Kasumi-1 (cell line): Measurements from ENCODE around the gene TBPL1.
"Not testable (repeated sequence)": the region's sequence is repeated elsewhere in the genome, so short reads cannot be mapped to it uniquely, and the experiment has no call there.

ENCODE experiments used
- DNase-seq, 2 experiments: peaks; one replicate each; lab custom pipeline; 2025; lab: John Stamatoyannopoulos, UW

Gene TBPL1

DNA sequence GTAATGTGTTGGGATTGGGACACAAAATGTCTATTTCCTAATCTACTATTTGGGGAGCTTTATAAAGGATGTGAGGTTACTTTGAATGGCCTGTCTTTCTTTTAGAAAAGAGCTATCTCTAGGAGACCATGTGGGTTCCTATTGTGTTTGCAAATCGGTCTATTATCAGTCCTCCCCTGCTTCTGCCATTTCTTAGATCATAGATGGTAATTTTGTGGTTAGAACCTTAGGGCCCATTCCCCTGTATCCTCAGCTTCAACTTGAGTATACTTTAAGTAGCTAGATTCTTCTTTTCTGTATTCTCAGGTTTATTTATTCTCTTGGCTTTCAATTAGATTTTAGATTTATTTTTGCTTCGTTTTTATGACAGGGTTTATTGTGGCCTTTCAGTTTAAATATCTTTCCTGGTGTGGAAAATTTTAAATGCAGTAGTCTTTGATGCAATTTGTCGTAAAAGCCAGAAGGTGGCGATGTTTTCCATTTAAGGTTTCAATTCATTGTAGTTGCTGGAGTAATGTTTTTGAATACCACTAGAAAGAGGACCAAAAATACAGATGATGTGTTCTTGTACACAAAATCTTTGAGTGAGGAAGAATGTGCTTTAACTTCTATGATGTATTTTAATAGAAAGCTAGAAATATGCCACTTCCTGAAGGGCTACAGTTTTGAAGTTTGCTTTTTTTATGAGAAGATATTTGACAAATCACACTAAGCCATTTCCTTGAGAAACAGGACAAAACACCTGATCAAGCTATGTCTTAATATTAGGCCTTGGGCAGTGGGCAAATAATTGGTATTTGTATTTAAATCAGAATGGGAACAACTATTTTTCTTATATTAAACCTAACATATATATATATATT is 20.3 kb downstream of the TBPL1 start:
- DNase-seq, result peak; percentile 67 to 89

GRCh38 chr6:133977983-133978895 is 25.2 kb downstream of the TBPL1 start:
- no peak for DNase-seq

DNA sequence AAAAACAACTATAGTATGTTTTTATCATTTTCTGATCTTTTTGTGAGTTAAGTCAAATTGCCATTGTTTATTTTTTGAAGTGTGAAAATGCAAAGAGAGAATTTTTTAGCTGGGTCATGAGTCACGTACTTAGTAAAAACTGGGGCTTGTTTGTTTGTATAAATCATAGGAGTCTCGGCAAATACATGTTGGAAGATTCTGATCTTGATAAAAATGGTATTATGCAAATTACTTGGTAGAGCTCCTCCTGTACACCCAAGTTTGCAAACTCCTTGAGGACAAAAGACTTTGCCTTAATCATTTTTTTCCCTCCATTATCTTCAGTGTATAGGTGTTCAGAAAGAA is 25.8 kb downstream of the TBPL1 start:
- no peak for DNase-seq

DNA sequence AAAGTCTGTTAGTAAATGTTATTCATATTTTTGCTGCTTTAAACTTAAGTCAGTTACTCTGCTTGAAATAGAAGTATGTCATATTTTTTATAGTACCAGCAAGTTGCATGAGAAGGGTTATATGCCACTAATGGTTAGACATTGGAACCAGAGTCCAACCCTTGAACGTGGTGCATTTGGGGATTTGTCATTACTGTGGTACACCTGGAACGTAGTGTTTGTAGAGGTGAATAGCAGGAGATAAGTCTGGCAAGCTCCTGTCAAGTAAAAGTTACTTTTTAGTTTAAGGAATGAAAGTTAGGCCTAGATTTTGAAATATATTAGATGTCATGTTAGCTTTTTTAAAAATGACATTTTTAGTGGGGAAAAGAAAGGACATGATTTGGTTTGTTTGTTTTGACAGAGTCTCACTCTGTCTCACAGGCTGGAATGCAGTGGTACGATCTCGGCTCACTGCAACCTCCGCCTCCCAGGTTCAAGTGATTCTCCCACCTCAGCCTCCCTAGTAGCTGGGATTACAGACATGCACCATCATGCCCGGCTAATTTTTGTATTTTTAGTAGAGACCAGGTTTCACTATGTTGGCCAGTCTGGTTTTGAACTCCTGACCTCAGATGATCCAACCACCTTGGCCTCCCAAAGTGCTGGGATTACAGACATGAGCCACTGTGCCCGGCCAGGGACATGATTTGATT is 26.4 kb downstream of the TBPL1 start:
- not testable (repeated sequence) for DNase-seq

GRCh38 chr6:133980168-133980567 is 27.1 kb downstream of the TBPL1 start:
- no peak for DNase-seq

DNA sequence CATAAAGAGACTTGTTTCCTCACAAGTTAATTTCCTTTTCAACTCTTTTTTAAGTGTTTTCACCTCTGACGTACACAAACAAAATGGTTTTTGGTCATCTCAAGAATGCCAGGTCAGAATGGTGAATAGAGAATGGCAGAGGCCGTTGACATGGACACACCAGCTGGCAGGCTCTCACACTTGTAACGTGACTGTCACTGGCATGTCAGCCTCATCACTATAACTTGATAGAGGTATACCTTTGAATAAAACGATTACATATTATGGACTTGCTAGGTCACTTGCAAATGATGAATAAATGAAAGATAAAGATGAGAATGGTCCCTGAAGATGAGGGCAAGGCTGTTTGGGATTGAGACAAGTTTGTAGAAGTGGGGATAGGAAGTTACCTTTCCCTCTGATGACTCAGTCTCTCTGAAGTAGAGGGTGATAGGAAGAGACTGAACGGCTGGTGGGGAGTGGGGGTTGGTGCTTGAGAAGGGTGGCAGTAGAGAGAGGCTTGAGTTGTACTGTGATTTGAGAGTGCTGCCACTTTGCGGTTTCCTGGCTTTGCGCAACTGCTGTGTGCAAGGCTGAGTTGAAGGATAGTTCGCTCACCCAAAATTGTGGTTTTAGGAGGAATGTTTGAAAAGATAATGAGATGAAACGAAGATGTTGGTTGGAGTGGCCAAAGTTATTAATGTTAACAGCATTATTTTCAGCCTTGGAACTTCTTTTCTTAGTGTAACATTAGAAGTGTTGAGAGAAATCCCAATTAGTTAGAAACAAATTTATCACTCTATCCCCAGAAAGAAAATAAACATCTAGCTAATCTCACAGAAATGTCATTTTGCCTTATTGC is 30.3 kb downstream of the TBPL1 start:
- DNase-seq, result peak; percentile 89 to 91

- DNase-seq, result no peak
Observed at GRCh38 chr6:133985970-133986369, 32.9 kb downstream of the TBPL1 start.

DNA sequence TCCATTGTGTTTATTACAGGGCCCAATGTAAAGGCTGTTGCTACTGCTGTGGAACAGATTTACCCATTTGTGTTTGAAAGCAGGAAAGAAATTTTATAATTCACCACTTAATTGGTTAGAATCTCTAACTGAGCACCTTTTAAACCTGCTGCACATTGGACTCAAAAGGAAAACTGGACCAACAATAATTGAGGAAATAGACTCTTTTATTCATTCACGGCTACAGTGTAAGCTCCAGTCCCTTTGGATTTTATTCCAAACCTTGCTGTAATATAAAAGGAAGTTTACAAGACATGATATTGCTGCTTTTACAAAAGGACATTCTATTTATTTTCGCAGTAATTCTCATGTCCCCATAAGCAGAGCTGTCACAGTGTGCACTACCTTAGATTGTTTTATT is 33.9 kb downstream of the TBPL1 start:
- no peak for DNase-seq

DNA sequence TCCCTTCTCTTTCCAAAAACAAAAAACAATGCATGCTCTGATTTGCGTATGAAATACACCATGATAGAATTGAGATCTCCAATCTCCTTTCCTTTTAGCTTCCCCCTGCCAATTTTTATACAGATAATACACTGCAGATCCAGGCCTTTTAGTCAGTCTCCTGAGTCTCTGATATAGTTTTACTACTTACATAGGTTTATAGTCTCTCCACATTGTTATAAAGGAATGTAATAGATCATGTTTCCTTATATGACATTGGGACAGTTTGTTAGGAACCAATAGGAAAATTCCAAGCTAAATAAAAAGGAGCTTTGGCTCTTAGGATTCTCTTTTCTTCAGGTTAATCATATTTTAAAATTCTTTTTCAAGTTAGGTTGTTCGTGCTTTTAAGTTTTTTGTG is 36.5 kb downstream of the TBPL1 start:
- no peak for DNase-seq

DNA sequence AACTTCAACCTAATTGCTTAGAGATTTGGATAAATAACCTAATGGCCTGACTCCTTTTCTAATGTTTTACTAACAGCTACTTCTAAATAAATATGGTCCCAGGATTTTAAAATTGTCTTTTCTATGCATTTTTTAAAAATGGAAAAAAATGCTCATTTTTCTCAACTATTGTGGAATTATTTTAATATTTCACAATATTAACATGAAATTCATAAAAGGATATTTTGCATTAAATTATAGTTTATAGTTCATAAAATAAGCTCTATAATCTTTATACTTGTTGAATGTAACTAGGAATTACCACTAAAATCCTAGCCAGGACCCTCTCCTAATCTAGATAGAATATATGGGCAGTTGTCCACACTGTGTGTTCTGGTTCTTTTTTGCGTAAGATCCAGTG is 37.3 kb downstream of the TBPL1 start:
- DNase-seq, result no peak

GRCh38 chr6:133991096-133991593 is 38.1 kb downstream of the TBPL1 start:
- no peak for DNase-seq

DNA sequence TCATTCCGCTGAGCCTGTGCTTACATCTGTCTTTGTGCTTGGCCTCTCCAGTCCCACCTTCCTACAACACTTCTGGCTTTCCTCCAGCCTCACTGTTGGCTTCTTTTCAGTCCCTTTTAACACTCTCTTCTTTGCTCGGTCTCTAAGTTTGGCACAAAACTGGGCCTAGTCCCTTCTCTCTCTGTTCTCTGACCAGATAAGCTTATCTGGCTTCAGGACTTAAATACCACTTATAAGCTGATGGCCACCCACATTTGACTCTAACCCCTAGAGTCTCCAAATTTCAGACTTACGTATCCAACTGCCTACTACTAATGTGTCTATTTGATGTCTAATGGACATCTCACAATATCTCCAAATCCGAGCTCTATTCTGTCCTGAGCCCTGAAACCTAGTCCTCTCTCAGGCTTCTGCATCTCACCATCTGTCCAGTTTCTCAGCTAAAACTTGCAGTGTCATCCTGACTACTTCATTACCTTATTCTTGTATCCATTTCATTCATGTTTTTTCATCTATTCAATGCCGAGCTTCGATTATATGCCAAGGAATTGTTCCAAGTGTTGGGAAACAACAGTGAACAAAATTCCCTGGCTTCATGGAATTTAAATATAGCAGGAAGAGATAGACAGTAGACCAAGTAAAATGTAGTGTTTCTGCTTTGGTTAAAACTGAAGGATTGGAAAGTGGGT is 40.1 kb downstream of the TBPL1 start:
- DNase-seq, result no peak

GRCh38 chr6:133995296-133995695 is 42.3 kb downstream of the TBPL1 start:
- DNase-seq, result no peak

DNA sequence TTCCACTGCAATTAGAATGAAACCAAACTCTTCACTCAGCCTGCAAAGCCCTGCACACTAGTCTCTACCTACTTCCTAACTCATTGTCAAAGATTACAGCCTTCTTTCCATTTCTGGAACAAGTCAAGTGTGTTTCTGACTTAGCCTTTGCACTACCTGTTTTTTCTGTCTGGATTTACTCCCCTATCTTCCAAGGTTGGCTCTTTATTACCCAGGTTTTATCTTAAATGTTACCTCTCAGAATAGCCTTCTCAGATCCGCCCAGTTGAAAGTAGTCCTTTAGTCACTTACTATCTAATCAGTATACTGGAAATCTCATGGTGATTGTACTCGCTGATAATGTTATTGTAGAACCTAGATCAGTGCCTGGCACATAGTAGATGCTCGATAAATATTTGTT is 42.7 kb downstream of the TBPL1 start:
- no peak for DNase-seq

- DNase-seq, result no peak
Observed at GRCh38 chr6:133997267-133997666, 44.2 kb downstream of the TBPL1 start.

DNA sequence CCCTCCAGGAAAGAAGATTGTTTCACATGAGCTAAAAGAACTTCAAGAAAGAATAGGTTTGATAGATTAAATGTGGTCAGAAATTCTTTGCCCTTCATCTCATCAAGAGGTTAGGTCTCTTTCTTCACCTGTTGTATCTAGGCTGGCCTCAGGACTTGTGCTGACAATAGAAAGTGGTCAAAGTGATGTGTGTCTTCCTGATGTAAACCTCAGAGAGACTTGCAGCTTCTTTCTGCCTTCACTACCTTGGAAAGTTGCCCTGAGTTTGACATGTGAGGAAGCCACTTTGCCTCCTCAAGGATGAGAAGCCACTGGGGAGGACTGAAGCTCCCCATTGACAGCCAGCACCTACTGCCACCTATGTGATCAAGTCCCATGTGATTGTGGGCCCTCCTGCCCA is 46.3 kb downstream of the TBPL1 start:
- DNase-seq, result no peak

DNA sequence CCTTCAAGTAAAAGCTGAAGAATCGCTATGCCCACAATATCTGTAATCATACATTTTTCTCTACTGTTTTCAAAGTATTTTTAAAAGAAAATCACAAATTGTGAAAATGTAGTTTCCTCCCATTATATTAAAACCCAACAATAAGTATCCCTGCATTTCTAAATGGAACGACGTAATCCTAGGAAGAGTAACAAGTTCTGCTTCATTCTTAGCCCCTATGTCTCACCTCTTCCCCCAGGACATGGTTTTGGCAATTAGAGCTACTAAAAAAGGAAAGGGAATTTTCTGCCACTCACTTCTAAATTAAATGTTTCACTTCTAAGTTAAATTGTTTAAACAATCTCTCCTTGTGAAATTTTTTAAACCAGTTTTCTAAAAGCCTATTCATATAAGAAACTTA is 47.4 kb downstream of the TBPL1 start:
- DNase-seq, result no peak

- no peak for DNase-seq
Observed at GRCh38 chr6:134002821-134003220, 49.8 kb downstream of the TBPL1 start.

- no peak for DNase-seq
Observed at GRCh38 chr6:134003542-134003951, 50.5 kb downstream of the TBPL1 start.

GRCh38 chr6:134004714-134005113 is 51.7 kb downstream of the TBPL1 start:
- DNase-seq, result no peak

DNA sequence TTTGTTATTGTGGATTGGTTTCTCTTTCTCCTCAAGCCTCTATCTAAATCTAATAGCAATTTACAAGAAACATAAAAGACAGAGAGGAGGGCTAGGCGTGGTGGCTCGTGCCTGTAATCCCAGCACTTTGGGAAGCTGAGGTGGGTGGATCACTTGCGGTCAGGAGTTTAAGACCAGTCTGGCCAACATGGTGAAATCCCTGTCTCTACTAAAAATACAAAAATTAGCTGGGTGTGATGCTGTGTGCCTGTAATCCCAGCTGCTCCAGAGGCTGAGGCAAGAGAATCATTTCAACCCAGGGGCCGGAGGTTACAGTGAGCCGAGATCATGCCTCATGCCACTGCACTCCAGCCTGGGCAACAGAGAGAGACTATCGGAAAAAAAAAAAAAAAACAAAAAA is 52.8 kb downstream of the TBPL1 start:
- no peak for DNase-seq
